ENCODE measurements around the gene CD27.

- TF ChIP-seq, protein P1, sequence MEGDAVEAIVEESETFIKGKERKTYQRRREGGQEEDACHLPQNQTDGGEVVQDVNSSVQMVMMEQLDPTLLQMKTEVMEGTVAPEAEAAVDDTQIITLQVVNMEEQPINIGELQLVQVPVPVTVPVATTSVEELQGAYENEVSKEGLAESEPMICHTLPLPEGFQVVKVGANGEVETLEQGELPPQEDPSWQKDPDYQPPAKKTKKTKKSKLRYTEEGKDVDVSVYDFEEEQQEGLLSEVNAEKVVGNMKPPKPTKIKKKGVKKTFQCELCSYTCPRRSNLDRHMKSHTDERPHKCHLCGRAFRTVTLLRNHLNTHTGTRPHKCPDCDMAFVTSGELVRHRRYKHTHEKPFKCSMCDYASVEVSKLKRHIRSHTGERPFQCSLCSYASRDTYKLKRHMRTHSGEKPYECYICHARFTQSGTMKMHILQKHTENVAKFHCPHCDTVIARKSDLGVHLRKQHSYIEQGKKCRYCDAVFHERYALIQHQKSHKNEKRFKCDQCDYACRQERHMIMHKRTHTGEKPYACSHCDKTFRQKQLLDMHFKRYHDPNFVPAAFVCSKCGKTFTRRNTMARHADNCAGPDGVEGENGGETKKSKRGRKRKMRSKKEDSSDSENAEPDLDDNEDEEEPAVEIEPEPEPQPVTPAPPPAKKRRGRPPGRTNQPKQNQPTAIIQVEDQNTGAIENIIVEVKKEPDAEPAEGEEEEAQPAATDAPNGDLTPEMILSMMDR (IDR thresholded peaks at IDR 0.05; ENCODE audit: low read length) = no peak
- no peak for TF ChIP-seq EZH2 (optimal IDR thresholded peaks at IDR 0.05; ENCODE audit: low read depth, low read length)
- TF ChIP-seq EZH2phosphoT487 (IDR thresholded peaks at IDR 0.05; ENCODE audit: low read length) = no peak
Measured at GRCh38 chr12:6434205-6435140, 10.3 kb upstream of the CD27 start.
